ENCODE results near the gene GSTT2B.
"Not testable (repeated sequence)": the region's sequence is repeated elsewhere in the genome, so short reads cannot be mapped to it uniquely, and the experiment has no call there.

Gene GSTT2B

DNA sequence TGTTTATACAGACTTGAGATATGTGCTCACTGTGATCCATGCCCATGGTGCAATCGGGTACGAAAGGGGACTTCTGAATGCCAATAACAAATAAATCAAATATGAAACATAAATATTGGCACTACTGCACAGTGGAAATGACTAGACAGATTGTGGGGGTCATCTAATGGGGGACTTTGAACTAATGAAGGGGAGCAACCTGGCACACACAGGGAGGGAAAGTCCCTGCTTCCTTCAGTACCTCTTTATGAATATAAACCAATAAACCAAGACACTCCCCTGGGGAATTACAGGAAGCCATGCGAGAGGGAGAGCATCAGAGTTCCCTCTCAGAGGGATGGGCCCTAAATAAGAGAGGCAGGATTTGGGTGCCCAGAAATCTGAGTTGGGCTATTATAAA, 45.7 kb downstream of the GSTT2B start:
- Histone ChIP-seq H3K4me1 (ENCODE audit: control insufficient read depth, insufficient read depth, low read length) (peaks cover 5% of the 10 kb centered on the region), H3K9ac (ENCODE audit: low read length) (no peak overlapping the region), H3K27ac (ENCODE audit: low read depth, low read length) (no peak overlapping the region), H3K27me3 (ENCODE audit: control insufficient read depth, insufficient read depth, low read length) (no peaks in the 10 kb centered on the region), H3K4me3 (ENCODE audit: low read length) (no peak overlapping the region), H3K36me3 (ENCODE audit: control insufficient read depth, insufficient read depth, low read length) (peaks cover 2% of the 10 kb centered on the region)

DNA sequence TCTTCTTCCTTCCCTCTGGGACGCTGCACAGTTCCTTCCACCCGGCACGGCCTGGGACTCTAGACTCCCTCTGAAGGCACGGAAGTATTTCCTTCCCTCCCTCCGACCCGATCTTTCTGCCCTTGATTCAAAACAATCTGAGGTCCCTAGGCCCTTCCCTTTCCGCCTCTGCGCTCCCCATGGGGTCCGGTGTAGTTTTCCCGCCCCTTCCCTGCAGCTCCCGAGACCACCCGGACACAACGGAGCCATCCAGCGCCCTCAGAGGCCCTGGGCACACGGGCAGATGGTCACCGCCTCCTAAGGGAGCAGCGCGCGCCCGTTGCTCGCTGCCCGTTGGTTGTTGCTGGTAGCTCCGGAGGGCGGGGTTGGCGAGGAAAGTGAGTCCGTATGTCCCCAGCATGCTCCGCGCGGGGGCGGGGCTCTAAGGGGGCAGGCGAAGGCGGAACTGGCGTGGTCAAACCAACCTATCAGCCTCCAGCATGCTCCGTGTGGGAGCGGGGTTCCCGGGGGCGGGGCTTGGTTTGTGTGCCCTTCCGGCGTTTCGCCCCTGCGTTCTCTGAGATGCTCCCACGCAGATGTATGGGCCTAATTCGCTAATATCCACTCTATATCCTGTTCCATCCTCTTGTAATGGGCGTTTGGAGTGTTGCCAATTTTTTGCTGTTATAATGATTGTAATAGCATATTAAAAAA, 47.2 kb downstream of the GSTT2B start:
- H3K36me3 ChIP-seq (ENCODE audit: control insufficient read depth, insufficient read depth, low read length) = no peaks in the 10 kb centered on the region
- peak overlapping the region; percentile 90 for H3K27ac ChIP-seq (ENCODE audit: low read depth, low read length)
- peak overlapping the region; percentile 86 for H3K9ac ChIP-seq (ENCODE audit: low read length)
- peaks cover 5% of the 10 kb centered on the region for H3K4me1 ChIP-seq (ENCODE audit: control insufficient read depth, insufficient read depth, low read length)
- H3K27me3 ChIP-seq (ENCODE audit: control insufficient read depth, insufficient read depth, low read length) = no peaks in the 10 kb centered on the region
- H3K4me3 ChIP-seq (ENCODE audit: low read length) = peak overlapping the region; percentile 82

DNA sequence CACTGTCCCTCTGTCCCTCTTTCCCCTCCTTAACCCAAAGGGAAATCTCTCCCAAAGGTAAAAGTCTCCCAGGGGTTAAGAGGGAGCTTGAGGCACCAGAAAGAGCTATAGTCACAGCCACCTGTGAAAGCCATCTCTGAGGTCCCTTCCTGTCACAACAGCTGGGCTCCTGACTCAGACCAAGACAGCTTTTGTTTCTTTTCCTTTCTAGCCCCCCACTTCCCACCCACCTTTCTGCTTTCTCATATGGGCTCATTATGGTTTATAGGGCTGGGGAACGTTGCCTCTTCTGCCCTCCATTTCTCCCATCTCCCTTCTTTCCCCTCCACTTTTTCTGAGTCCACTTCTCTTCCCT, 47.7 kb downstream of the GSTT2B start:
- peak overlapping the region; percentile 90 for H3K27ac ChIP-seq (ENCODE audit: low read depth, low read length)
- no peaks in the 10 kb centered on the region for H3K36me3 ChIP-seq (ENCODE audit: control insufficient read depth, insufficient read depth, low read length)
- H3K9ac ChIP-seq (ENCODE audit: low read length) = peak overlapping the region; percentile 86
- H3K27me3 ChIP-seq (ENCODE audit: control insufficient read depth, insufficient read depth, low read length) = no peaks in the 10 kb centered on the region
- H3K4me3 ChIP-seq (ENCODE audit: low read length) = peak overlapping the region; percentile 82
- peaks cover 5% of the 10 kb centered on the region for H3K4me1 ChIP-seq (ENCODE audit: control insufficient read depth, insufficient read depth, low read length)

DNA sequence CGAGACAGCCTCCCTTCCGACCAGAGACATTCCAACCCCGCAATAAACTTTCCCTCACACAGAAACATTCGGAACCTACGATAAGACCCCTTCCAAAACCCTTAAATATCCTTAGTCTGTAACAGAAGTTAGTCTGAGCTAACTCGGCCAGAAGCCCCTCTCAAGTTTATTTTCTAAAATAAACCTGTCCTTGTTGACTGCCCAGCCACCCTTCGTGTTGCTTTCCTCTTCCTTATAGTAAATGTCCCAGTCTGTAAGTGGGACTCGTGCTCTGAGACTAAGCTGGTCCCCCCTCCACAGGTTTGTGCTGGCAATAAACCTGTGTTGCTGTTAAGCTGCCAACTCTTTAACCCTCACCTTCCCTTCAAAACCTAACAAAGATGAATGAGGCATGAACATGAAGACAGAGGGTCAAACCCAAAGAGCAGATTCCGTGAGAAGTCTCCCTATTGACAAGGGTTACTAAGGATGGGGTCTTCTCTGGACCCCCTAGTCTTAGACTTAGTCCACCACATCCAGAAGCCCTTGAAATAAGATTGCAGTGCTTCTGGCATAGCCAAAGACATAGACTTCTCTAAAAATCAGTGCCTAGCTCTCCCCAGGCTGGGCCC, 48.6 kb downstream of the GSTT2B start:
- H3K4me3 ChIP-seq (ENCODE audit: low read length) = no peak overlapping the region
- H3K4me1 ChIP-seq (ENCODE audit: control insufficient read depth, insufficient read depth, low read length) = peaks cover 5% of the 10 kb centered on the region
- H3K27me3 ChIP-seq (ENCODE audit: control insufficient read depth, insufficient read depth, low read length) = no peaks in the 10 kb centered on the region
- H3K27ac ChIP-seq (ENCODE audit: low read depth, low read length) = no peak overlapping the region
- H3K36me3 ChIP-seq (ENCODE audit: control insufficient read depth, insufficient read depth, low read length) = no peaks in the 10 kb centered on the region
- H3K9ac ChIP-seq (ENCODE audit: low read length) = no peak overlapping the region

DNA sequence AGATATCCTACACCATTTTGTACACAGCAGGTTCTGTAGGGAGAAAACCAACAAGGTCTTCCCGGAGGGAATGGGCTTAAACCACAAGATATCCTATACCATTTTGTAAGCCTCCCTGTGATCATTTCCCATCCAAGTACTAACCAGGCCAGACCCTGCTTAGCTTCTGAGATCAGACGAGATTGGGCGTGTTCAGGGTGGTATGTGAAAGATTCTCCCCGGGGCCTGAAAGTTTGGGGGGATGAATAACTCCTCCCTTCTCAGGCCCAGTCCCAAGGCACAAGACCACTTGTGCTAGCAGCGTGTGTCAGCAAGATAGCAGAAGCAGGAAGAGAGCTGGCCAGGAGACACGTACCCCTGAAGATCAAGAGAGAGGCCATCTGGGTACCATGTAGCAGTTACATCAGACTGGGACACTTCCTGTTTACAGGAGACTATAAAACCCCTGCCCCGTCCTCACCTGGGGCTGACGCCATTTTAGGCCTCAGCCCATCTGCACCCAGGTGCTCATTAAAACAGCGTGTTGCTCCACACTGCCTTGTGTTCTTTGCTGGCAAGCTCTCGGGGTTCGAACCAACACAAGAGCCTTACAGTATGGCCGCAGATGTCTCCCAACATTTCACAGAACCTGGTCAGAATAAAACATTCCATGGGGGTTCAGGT, 49.5 kb downstream of the GSTT2B start:
- no peak overlapping the region for H3K4me3 ChIP-seq (ENCODE audit: low read length)
- H3K27me3 ChIP-seq (ENCODE audit: control insufficient read depth, insufficient read depth, low read length) = no peaks in the 10 kb centered on the region
- H3K4me1 ChIP-seq (ENCODE audit: control insufficient read depth, insufficient read depth, low read length) = peaks cover 5% of the 10 kb centered on the region
- H3K9ac ChIP-seq (ENCODE audit: low read length) = no peak overlapping the region
- H3K27ac ChIP-seq (ENCODE audit: low read depth, low read length) = no peak overlapping the region
- H3K36me3 ChIP-seq (ENCODE audit: control insufficient read depth, insufficient read depth, low read length) = no peaks in the 10 kb centered on the region

DNA sequence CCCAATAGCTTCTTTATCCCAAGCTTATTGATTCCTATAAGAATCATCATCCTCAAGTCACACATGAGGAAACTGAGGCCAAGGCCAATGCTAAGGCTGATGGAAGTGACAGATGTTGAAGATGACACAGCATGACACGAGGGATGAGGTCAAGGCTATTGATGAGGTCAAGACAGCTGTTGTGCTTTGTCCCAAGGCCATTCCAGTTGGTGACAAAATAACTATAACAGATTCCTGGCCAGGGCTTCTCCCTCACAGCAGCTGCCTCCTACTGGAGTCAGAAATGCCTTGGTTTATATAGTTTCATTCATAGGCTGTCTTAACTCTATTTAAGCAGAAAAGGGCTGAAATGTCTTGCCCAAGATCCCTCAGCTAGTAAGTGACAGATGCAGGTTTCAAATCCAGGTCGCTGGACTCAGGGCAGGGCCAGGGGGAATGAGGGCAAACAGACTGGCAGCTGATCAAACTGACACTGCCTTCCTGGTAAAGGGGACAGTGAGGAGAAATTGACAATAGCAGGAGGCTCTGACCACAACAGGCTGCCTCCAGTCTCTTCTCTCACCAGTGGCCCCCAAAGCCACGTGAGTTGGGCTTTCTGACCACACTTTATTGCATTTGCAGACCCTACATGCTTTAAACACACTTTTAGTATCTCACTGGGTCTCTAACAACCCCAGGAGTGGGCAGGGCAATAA, 50.4 kb downstream of the GSTT2B start:
- H3K4me1 ChIP-seq (ENCODE audit: control insufficient read depth, insufficient read depth, low read length) = peaks cover 5% of the 10 kb centered on the region
- no peaks in the 10 kb centered on the region for H3K27me3 ChIP-seq (ENCODE audit: control insufficient read depth, insufficient read depth, low read length)
- H3K9ac ChIP-seq (ENCODE audit: low read length) = no peak overlapping the region
- H3K4me3 ChIP-seq (ENCODE audit: low read length) = no peak overlapping the region
- H3K36me3 ChIP-seq (ENCODE audit: control insufficient read depth, insufficient read depth, low read length) = no peaks in the 10 kb centered on the region
- H3K27ac ChIP-seq (ENCODE audit: low read depth, low read length) = no peak overlapping the region

DNA sequence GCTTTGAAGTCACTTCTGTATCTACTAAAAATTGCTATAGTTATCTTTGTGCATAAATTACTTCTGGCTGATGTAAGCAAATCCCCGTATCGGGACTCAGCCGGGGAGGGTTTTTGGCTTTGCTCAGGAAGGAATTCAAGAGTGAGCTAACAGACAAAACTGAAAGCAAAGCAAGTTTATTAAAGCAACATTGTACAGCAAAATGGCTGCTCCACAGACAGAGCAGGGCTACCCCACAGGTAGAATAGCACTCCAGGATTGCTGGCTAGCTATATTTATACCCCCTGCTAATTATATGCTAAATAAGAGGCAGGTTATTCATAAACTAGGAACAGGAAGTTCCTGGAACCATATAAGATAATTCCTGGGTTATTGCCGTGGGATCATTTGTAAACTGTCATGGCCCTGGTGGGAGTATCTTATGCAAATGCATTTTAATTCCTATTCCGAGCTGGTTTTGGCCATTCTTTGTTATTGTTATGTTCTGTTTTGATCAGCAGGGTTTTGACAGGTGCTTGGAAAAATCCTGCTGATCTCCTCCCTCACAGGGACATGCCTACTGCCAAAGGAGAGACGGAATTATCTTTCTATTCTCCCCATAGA, 51.6 kb downstream of the GSTT2B start:
- H3K4me1 ChIP-seq (ENCODE audit: control insufficient read depth, insufficient read depth, low read length) = peaks cover 5% of the 10 kb centered on the region
- no peak overlapping the region for H3K27ac ChIP-seq (ENCODE audit: low read depth, low read length)
- no peaks in the 10 kb centered on the region for H3K36me3 ChIP-seq (ENCODE audit: control insufficient read depth, insufficient read depth, low read length)
- no peak overlapping the region for H3K4me3 ChIP-seq (ENCODE audit: low read length)
- H3K9ac ChIP-seq (ENCODE audit: low read length) = no peak overlapping the region
- no peaks in the 10 kb centered on the region for H3K27me3 ChIP-seq (ENCODE audit: control insufficient read depth, insufficient read depth, low read length)

DNA sequence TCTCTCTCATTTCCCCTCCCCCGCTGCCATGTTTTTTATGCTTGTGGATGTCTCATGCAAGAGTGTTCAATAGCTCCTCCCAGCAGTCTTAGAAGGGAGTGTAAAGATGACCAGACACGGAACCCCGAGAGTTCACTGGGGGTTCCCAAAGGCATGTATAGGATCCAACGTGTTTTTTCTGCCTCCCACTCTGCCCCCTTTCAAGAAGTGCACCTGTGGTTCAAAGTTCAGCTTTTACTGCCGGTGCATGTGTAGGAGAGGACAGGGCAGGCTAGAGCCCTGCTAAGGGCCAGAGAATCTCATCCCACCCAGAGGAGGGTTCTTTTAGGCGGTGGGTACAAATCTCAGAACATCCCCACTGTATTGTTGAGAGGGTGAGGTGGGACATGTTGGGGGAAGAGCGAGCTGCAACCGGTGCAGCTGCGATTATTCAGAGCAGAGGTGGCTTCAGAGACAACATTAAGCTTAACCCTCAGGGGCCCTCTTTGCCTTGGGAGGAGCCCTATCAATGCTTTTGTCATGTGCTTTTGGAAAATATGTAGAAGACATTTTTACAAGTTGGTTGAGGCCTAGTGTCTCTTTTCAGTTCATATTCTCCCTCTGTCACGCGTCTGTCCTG, 52.3 kb downstream of the GSTT2B start:
- H3K4me1 ChIP-seq (ENCODE audit: control insufficient read depth, insufficient read depth, low read length) = peaks cover 5% of the 10 kb centered on the region
- H3K9ac ChIP-seq (ENCODE audit: low read length) = no peak overlapping the region
- H3K27me3 ChIP-seq (ENCODE audit: control insufficient read depth, insufficient read depth, low read length) = no peaks in the 10 kb centered on the region
- no peak overlapping the region for H3K4me3 ChIP-seq (ENCODE audit: low read length)
- no peak overlapping the region for H3K27ac ChIP-seq (ENCODE audit: low read depth, low read length)
- H3K36me3 ChIP-seq (ENCODE audit: control insufficient read depth, insufficient read depth, low read length) = no peaks in the 10 kb centered on the region

DNA sequence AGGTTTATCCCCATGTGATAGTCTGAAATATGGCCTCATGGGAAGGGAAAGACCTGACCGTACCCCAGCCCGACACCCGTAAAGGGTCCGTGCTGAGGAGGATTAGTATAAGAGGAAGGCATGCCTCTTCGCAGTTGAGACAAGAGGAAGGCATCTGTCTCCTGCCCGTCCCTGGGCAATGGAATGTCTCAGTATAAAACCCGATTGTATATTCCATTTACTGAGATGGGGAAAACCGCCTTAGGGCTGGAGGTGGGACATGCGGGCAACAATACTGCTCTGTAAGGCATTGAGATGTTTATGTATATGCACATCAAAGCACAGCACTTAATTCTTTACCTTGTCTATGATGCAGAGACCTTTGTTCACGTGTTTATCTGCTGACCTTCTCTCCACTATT, 53.6 kb downstream of the GSTT2B start:
- not testable (repeated sequence) for H3K4me3 ChIP-seq (ENCODE audit: low read length); H3K36me3 ChIP-seq (ENCODE audit: control insufficient read depth, insufficient read depth, low read length); H3K4me1 ChIP-seq (ENCODE audit: control insufficient read depth, insufficient read depth, low read length); H3K27me3 ChIP-seq (ENCODE audit: control insufficient read depth, insufficient read depth, low read length); H3K9ac ChIP-seq (ENCODE audit: low read length); H3K27ac ChIP-seq (ENCODE audit: low read depth, low read length)
